Activated CD8-positive, alpha-beta memory T cell treated with anti-CD3 and anti-CD28 coated beads, Interleukin-2, amount 50 U/mL, for 4 hours (primary cell): ENCODE data around the gene CGRRF1.

Experiments
- DNase-seq: peaks from one replicate; pipeline ENCODE4 v3.0.0-alpha.2; 2020

The CGRRF1 gene

GRCh38 chr14:54489731-54490444, 19.8 kb upstream of the CGRRF1 start:
- DNase-seq = no peak

GRCh38 chr14:54490445-54491175, 19.1 kb upstream of the CGRRF1 start:
- DNase-seq = no peak

GRCh38 chr14:54493293-54493692, 16.4 kb upstream of the CGRRF1 start:
- no peak for DNase-seq

GRCh38 chr14:54497224-54497623, 12.5 kb upstream of the CGRRF1 start:
- no peak for DNase-seq

- no peak for DNase-seq
Measured at GRCh38 chr14:54498095-54498531, 11.6 kb upstream of the CGRRF1 start.

GRCh38 chr14:54498579-54498978, 11.1 kb upstream of the CGRRF1 start:
- DNase-seq = no peak

GRCh38 chr14:54500744-54501143, 9.0 kb upstream of the CGRRF1 start:
- DNase-seq = no peak

GRCh38 chr14:54501480-54501879, 8.2 kb upstream of the CGRRF1 start:
- no peak for DNase-seq

GRCh38 chr14:54502602-54503001, 7.1 kb upstream of the CGRRF1 start:
- DNase-seq = no peak

GRCh38 chr14:54503486-54503885, 6.2 kb upstream of the CGRRF1 start:
- no peak for DNase-seq

GRCh38 chr14:54512393-54512792, 2.7 kb downstream of the CGRRF1 start:
- no peak for DNase-seq

GRCh38 chr14:54515670-54516069, 6.0 kb downstream of the CGRRF1 start:
- no peak for DNase-seq

- no peak for DNase-seq
Measured at GRCh38 chr14:54516709-54517108, 7.0 kb downstream of the CGRRF1 start.

GRCh38 chr14:54524410-54524809, 14.7 kb downstream of the CGRRF1 start:
- no peak for DNase-seq

GRCh38 chr14:54528973-54529372, 19.3 kb downstream of the CGRRF1 start:
- DNase-seq = no peak

GRCh38 chr14:54529811-54530210, 20.1 kb downstream of the CGRRF1 start:
- DNase-seq = no peak

GRCh38 chr14:54532111-54533012, 22.7 kb downstream of the CGRRF1 start:
- no peak for DNase-seq

- DNase-seq = no peak
Measured at GRCh38 chr14:54533100-54533499, 23.4 kb downstream of the CGRRF1 start.

GRCh38 chr14:54535126-54535525, 25.4 kb downstream of the CGRRF1 start:
- no peak for DNase-seq

- DNase-seq = no peak
Measured at GRCh38 chr14:54535646-54536045, 25.9 kb downstream of the CGRRF1 start.

- no peak for DNase-seq
Measured at GRCh38 chr14:54537651-54538050, 27.9 kb downstream of the CGRRF1 start.

GRCh38 chr14:54538055-54538454, 28.3 kb downstream of the CGRRF1 start:
- no peak for DNase-seq

GRCh38 chr14:54547583-54547982, 37.9 kb downstream of the CGRRF1 start:
- DNase-seq = no peak
